ENCODE results near the gene TIAM2.

TIAM2 gene

DNA sequence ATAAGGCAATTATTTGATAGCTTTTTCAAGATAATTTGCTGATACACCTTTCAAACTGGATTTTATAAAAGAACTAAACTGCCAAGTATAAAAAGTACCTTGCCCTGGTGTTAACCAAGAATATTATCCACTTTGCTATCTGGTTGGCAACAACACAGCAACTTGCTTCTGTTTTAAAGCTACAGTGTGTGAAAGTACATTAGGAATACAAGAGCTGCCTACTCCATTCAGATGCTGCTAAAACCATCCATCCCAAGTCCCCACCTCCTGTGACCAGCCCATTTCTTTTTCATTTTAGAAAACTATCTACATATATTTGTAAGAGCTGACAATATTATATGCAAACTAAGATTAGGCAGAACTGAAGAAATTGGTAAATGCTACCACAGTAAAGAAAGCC, 281.5 kb downstream of the TIAM2 start:
- H3K4me3 ChIP-seq (replicated peaks in 1 of 2; ENCODE audit: low read depth in 2 of 2, low read length in 2 of 2): no peak overlapping the region
- TF ChIP-seq, protein P1, sequence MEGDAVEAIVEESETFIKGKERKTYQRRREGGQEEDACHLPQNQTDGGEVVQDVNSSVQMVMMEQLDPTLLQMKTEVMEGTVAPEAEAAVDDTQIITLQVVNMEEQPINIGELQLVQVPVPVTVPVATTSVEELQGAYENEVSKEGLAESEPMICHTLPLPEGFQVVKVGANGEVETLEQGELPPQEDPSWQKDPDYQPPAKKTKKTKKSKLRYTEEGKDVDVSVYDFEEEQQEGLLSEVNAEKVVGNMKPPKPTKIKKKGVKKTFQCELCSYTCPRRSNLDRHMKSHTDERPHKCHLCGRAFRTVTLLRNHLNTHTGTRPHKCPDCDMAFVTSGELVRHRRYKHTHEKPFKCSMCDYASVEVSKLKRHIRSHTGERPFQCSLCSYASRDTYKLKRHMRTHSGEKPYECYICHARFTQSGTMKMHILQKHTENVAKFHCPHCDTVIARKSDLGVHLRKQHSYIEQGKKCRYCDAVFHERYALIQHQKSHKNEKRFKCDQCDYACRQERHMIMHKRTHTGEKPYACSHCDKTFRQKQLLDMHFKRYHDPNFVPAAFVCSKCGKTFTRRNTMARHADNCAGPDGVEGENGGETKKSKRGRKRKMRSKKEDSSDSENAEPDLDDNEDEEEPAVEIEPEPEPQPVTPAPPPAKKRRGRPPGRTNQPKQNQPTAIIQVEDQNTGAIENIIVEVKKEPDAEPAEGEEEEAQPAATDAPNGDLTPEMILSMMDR (IDR thresholded peaks at IDR 0.05; ENCODE audit: low read depth, low read length): no peak
- peak in 1 of 2 donors; percentile 18 for DNase-seq (ENCODE audit: low read depth in 2 of 2)

DNA sequence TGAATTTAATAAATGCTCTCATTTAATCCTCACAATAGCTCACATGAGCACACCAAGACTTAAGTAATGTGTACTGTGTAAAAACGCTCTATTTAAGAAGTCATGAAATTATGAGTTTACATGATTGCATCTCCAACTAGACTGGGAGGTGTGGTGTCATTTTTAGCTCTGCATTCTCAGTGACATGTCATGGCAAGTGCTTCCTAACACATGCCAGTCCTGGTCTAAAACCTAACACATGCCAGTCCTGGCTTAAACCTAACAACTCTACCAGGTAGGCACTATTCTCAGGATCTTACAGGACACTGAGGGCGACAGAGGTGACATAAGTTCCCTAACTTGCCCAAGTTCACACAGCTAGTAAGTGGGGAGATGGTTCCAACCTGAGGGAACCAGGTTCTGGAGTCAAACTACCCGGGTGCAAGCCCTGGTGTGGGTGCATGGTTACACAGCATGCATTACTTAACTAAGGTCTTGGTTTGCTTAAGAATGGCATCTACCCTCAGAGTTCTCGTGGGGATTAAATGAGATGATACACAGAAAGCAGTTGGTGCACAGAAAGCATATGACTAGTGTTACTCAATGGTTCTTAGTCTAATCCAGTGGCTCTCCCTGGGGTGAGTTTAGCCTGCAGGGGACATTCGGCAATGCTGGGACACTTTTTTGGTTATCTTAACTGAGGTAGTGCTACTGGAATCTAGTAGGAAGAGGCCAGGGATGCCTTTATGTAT, 283.4 kb downstream of the TIAM2 start:
- TF ChIP-seq, protein P1 (IDR thresholded peaks at IDR 0.05; ENCODE audit: low read depth, low read length): no peak
- peak in 1 of 2 donors; percentile 18 for DNase-seq (ENCODE audit: low read depth in 2 of 2)
- H3K4me3 ChIP-seq (replicated peaks in 1 of 2; ENCODE audit: low read depth in 2 of 2, low read length in 2 of 2): no peak overlapping the region

DNA sequence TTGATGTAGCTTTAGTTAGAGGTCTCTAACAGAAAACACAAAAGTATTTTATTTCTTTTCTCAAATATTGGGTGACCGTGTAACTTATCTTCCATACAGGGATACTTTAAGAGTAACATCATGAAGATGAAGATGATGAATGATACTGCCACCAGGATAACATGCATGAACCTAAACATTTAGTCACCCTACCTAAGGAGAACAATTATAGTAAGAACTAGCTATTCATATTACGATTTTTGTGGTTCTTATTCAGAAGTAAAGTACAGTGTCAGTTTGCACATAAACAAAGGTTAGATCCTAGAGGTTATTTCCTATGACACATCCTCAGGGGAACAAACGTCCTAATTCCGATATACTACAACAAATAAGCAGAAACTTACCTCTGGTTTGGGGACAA, 289.7 kb downstream of the TIAM2 start:
- TF ChIP-seq, protein P1 (IDR thresholded peaks at IDR 0.05; ENCODE audit: low read depth, low read length): no peak
- no peak overlapping the region for H3K4me3 ChIP-seq (replicated peaks in 1 of 2; ENCODE audit: low read depth in 2 of 2, low read length in 2 of 2)
- no peak for DNase-seq (ENCODE audit: low read depth in 2 of 2)

DNA sequence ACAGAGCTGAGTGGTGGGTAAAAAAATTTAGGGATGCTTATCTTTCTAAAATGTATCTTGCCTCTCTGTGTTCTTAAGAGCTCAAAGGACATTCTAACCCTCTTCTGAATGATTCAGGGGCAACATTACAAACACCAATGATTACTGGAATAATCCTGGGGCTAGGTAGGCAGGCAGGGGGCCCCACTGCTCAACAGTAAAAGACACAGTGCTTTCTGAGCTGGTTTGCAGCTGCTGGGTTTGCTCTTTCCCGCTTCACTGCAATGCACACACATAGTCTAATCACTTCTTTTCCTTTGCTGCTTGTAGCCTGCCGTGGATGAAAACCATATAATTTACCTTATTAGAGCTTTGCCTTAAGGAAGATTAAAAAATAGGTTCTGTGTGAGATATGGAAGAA, 292.6 kb downstream of the TIAM2 start:
- no peak for DNase-seq (ENCODE audit: low read depth in 2 of 2)
- no peak overlapping the region for H3K4me3 ChIP-seq (replicated peaks in 1 of 2; ENCODE audit: low read depth in 2 of 2, low read length in 2 of 2)
- TF ChIP-seq, protein P1 (IDR thresholded peaks at IDR 0.05; ENCODE audit: low read depth, low read length): no peak

DNA sequence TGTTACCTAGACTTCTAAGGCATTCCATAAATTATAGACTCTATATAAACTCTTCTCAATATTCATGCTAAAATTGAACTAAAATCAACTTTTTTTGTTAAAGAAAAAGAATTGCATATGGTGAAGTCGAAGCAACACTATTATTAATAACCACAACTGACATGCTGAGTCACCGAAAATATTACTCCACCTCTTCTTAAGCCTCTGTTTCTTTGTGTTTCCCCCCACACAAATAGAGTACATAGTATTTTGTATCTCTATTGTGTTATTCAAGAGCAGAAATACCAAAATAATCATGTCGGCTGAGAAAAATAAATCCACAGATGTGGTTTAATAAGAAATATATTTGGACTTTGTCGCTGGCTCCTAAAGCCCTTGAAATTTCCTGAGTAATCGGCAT, 295.4 kb downstream of the TIAM2 start:
- peak in 1 of 2 donors; percentile 55 for DNase-seq (ENCODE audit: low read depth in 2 of 2)
- TF ChIP-seq, protein P1 (IDR thresholded peaks at IDR 0.05; ENCODE audit: low read depth, low read length): no peak
- no peak overlapping the region for H3K4me3 ChIP-seq (replicated peaks in 1 of 2; ENCODE audit: low read depth in 2 of 2, low read length in 2 of 2)

DNA sequence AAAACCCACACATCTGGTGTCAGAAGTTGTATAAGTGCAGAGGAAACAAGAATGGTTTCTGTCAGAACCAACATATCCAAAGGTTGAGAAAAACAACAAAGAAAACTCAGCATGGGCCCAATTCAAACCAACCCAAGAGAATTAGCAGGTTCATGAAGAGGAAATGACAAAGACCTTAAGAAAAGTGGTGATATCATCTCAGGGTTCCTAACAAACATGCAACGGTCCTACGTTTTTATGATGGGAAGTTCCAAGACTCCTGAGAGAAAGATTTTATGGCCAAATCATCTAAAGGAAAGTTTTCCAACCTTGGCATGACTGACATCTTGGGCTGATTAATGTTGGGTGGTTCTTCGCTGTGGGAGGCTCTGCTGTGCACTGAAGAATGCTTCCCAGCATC, 296.2 kb downstream of the TIAM2 start:
- H3K4me3 ChIP-seq (replicated peaks in 1 of 2; ENCODE audit: low read depth in 2 of 2, low read length in 2 of 2): no peak overlapping the region
- TF ChIP-seq, protein P1 (IDR thresholded peaks at IDR 0.05; ENCODE audit: low read depth, low read length): no peak
- no peak for DNase-seq (ENCODE audit: low read depth in 2 of 2)

DNA sequence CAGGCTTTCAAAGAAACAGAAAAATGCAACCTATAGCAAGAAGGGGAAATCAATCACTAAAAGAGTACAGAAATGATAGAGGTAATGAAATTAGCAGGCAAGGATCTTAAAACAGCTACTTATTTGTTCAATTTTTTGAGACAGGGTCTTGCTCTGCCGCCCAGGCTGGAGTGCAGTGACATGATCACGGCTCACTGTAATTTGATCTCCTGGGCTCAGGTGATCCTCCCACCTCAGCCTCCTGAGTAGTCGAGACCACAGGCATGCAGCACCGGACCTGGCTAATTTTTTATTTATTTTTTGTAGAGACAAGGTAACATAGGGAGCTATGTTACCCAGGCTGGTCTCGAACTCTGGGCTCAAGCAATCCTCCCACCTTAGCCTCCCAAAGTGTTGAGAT, 297.6 kb downstream of the TIAM2 start:
- DNase-seq (ENCODE audit: low read depth in 2 of 2): no peak
- no peak overlapping the region for H3K4me3 ChIP-seq (replicated peaks in 1 of 2; ENCODE audit: low read depth in 2 of 2, low read length in 2 of 2)

More for the DNA sequence above, 297.6 kb downstream of the TIAM2 start:
- TF ChIP-seq, protein P1 (IDR thresholded peaks at IDR 0.05; ENCODE audit: low read depth, low read length): no peak

Data from cardiac fibroblast (primary cell).